ENCODE data around the gene CPAMD8.

CPAMD8 gene

DNA sequence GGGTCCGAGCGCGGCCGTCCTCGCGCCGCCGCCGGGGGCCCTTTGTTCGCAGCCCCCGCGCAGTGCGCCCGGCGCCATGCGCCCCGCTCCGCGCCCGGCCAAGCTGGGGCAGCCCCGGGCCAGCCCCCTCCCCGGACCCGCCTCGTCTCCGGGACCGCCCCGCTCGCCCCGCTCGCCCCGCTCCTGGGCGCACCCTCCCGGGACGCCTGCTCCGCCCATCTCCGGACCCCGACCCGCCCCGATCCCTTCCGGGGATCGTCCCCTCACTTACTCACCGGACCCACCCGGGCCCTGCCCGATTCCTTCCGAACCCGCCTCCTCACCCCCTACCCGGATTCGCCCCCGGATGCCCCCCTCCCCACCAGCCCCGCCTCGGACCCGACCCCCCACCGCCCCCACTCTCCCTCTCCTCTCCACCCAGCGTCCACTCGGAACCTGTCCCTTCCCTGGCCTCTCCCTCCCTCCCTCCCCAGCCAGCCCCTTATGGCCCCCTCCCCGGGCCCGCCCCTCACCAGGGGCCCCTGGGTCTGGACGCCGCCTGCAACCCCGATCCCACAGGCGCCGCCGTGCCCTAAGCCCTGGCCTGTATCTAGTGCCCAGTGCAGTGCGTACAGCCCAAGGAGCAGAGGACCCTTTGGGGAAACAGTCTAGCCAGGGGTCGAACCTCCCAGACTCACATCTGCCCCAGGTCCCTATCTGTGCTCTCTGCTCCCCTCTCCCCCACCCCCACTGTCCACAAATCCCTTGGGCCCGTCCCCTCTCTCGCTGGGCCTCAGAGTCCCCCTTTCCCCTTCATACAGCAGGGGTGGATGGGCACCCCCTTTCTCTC, at the start of gene CPAMD8:
Gene CPAMD8 (minus strand): TSS at position 105 of the 829 bp plus-strand sequence. CDS start 168 bp downstream, outside the sequence.
- TF ChIP-seq, protein P1, sequence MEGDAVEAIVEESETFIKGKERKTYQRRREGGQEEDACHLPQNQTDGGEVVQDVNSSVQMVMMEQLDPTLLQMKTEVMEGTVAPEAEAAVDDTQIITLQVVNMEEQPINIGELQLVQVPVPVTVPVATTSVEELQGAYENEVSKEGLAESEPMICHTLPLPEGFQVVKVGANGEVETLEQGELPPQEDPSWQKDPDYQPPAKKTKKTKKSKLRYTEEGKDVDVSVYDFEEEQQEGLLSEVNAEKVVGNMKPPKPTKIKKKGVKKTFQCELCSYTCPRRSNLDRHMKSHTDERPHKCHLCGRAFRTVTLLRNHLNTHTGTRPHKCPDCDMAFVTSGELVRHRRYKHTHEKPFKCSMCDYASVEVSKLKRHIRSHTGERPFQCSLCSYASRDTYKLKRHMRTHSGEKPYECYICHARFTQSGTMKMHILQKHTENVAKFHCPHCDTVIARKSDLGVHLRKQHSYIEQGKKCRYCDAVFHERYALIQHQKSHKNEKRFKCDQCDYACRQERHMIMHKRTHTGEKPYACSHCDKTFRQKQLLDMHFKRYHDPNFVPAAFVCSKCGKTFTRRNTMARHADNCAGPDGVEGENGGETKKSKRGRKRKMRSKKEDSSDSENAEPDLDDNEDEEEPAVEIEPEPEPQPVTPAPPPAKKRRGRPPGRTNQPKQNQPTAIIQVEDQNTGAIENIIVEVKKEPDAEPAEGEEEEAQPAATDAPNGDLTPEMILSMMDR (IDR thresholded peaks at IDR 0.05), result no peak
- H3K27ac ChIP-seq, result no peak within 1 kb of the TSS
- peak within 1 kb of the TSS; percentile 43 for H3K4me3 ChIP-seq
- DNase-seq (ENCODE audit: low spot score), result no peak

DNA sequence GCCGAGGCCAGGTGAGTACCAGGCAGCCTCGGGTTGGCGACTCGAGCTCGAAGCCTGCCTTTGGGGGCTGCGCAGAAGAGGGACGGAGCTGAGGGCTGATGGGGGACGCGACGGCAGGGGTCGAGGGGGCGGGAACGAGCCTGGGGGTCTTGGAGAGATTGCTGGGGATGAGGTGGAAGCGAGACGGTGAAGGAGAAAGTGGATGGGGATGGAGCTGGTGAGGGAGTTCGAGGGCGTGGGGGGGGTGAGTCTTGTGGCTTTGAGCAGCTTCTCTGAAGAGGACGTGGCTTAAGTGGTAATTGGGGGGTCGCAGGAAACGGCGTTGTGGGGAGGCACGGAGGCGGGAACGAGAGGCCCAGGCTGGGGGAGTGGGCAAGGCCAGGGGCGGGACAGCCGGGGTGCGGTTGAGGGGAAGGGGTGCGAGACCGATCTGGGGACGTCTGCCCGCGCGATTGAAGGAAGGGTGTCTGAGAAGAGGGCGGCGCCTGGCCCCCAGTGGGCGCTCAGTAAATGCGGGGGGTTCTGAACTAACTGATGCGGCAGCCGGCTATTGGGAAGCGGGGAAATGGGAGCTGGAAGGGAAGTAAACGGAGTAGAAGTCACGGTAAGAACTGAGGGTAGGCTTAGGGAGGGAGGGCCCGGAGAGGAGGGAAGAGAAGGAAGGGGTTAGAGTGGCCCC, 49.4 kb upstream of the CPAMD8 start:
- TF ChIP-seq, protein P1 (IDR thresholded peaks at IDR 0.05), result no peak
- peak overlapping the region; percentile 97 for H3K4me3 ChIP-seq
- DNase-seq (ENCODE audit: low spot score), result no peak
- H3K27ac ChIP-seq, result peak overlapping the region; percentile 94 to 98

DNA sequence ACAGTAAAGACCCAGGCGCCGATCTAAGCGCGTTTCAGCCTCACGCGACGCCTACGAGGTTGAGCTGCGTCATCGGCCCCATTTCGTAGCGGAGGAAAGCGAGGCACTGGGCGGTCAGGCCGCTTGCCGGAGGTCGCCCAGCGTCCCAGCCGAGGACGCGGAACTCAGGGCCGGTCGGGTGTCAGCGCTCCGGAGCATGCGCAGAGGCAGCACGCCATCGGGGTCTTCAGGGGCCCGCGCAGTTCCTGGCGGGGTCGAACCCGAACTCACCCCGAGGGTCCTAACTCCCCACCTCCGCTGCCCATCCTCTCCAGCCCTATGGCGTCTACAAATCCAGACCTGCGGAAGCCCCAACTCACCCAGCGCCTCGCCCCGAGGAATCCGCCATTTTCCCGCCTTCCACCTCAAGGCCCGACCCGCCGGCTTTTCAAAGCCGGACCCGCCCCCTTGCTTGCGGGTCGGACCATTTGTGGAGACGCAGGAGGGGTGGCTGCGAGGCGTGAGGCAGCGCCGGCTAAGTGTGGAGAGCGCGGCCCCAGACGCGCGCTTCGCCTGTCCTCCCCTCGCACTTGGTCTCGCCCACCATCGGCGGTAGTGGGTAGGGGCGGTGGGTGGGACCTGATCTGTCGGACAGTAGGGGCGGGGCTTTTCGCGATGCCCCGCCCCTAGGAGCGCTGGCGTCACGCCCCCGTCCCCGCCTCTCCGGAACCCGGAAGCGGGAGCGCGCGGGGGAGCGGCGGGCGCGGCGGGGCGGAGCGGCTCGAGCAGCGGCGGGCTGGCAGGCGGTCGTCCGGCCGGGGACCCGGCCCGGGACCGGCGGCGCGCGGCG, 48.6 kb upstream of the CPAMD8 start, which contains the start of the genes HAUS8 and MYO9B:
Gene HAUS8 (minus strand): TSS at position 418 of the 829 bp plus-strand sequence. CDS start 30 bp downstream, at position 388.
Gene MYO9B (plus strand): TSS at position 743 of the 829 bp plus-strand sequence. CDS start 25,941 bp downstream, outside the sequence.
- TF ChIP-seq, protein P1 (IDR thresholded peaks at IDR 0.05), result no peak
- DNase-seq (ENCODE audit: low spot score), result peak; percentile 99
- H3K27ac ChIP-seq, result peak within 1 kb of the TSS; percentile 94 to 98
- H3K4me3 ChIP-seq, result peak within 1 kb of the TSS; percentile 97

DNA sequence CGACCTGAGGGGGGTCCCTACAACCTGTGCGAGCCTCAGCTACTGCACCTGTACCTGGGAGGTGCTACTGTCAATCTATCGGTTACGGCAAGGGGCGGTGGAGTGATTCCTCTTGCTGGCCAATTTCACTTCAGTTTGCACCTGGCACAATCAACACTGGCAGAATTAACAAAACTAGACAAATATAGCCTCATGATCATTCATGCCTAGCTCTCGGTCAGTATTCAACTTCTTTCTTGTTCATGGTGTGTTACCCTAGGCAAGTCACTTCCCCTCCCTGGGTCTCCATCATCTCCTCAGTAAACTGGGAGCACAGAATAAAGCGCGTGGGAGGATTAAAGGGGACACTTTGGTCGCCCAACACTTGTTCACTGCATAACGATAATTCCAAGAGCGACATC, 48.0 kb upstream of the CPAMD8 start:
- Histone ChIP-seq H3K27ac (peak overlapping the region; percentile 84 to 98), H3K4me3 (peak overlapping the region; percentile 97)
- TF ChIP-seq, protein P1 (IDR thresholded peaks at IDR 0.05), result no peak
- DNase-seq (ENCODE audit: low spot score), result no peak

DNA sequence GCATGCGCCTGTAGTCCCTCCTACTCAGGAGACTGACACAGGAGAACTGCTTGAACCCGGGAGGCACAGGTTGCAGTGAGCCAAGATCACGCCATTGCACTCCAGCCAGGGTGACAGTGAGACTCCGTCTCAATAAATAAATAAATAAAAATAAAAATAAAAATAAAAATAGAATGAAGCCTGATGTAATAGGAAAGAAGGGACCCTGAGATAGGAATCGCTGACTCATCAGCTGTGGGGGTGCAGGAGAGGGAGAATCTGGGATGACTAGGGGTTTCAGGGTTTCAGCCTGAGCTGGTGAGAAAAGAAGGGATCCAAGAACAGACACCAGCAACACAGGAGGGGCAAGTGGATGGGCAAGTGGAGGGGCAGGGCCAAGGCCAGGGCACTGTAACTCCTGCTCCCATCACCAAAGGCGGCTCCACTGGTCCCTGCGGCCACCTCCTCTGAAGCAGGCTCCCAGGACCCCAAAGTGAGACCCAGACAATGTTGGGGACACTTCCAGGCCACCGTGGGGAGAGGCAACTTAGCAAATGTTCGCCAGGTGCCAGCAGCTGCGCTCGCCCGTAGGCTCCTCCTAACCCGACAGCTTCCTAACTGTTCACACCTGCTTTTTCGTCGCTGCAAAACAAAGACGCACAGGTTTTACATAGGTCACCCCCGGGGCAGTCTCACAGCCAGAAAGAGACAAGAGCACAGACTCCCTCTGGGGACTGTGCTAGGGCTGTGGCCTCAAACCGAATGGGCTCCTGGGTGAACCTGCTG, 47.4 kb upstream of the CPAMD8 start:
- no peak for DNase-seq (ENCODE audit: low spot score)
- Histone ChIP-seq H3K4me3 (peak overlapping the region; percentile 97), H3K27ac (peak overlapping the region in 1 of 2 donors; percentile 98)

More for the DNA sequence above, 47.4 kb upstream of the CPAMD8 start:
- TF ChIP-seq, protein P1 (IDR thresholded peaks at IDR 0.05), result no peak
